Prostate gland (tissue), 2 donors: ENCODE results near the gene ACTN1.

Experiments
- POLR2A ChIP-seq: fragments of 450-650 bp; IDR thresholded peaks from one replicate; pipeline ENCODE4 v1.6.1; 2016; ENCODE audit warnings: antibody characterized with exemption, mild to moderate bottlenecking
- POLR2AphosphoS5 ChIP-seq: sonication (generic); formaldehyde crosslinking; IDR thresholded peaks from one replicate; pipeline ENCODE4 v1.6.1; 2017; ENCODE audit warnings: antibody characterized with exemption
- TF ChIP-seq, protein P1 (sequence below), 4 experiments: fragments of 200-600 bp in 2 of 4; fragments of 450-650 bp in 2 of 4; sonication (generic) in 2 of 4; IDR thresholded peaks; 1 replicate in 3 of 4; 2 replicates in 1 of 4; pipeline ENCODE4 v1.5.1; 2016 to 2019; ENCODE audit warnings: antibody characterized with exemption in 4 of 4, mild to moderate bottlenecking in 2 of 4, moderate library complexity in 2 of 4

GRCh38 chr14:68939893-68940613 lies 39.0 kb downstream of the ACTN1 start:
- peak; percentile 14 for TF ChIP-seq POLR2A
- TF ChIP-seq, protein P1, sequence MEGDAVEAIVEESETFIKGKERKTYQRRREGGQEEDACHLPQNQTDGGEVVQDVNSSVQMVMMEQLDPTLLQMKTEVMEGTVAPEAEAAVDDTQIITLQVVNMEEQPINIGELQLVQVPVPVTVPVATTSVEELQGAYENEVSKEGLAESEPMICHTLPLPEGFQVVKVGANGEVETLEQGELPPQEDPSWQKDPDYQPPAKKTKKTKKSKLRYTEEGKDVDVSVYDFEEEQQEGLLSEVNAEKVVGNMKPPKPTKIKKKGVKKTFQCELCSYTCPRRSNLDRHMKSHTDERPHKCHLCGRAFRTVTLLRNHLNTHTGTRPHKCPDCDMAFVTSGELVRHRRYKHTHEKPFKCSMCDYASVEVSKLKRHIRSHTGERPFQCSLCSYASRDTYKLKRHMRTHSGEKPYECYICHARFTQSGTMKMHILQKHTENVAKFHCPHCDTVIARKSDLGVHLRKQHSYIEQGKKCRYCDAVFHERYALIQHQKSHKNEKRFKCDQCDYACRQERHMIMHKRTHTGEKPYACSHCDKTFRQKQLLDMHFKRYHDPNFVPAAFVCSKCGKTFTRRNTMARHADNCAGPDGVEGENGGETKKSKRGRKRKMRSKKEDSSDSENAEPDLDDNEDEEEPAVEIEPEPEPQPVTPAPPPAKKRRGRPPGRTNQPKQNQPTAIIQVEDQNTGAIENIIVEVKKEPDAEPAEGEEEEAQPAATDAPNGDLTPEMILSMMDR (IDR thresholded peaks at IDR 0.05) = no peak
- TF ChIP-seq POLR2AphosphoS5 = peak; percentile 81
